SK-N-MC (cell line): ENCODE results near the gene PIM3.
"Not testable (repeated sequence)": the region's sequence is repeated elsewhere in the genome, so short reads cannot be mapped to it uniquely, and the experiment has no call there.

Experiments used
- DNase-seq: peaks from one replicate; pipeline ENCODE4 v3.0.0-alpha.2; 2011; ENCODE audit warnings: low read depth, low spot score
- H3K27ac ChIP-seq: fragments of 200-600 bp; sonication (generic); 2 replicates; pipeline ENCODE4 v1.5.1; 2016; ENCODE audit warnings: mixed run types
- H3K36me3 ChIP-seq: fragments of 200-600 bp; sonication (generic); 2 replicates; pipeline ENCODE4 v1.6.1; 2017; ENCODE audit warnings: antibody characterized with exemption, low read length, mixed read lengths; ENCODE audit not compliant: insufficient read depth
- H3K4me3 ChIP-seq: fragments of 200-600 bp; sonication (generic); 2 replicates; pipeline ENCODE4 v1.5.1; 2016
- H3K9ac ChIP-seq: fragments of 200-600 bp; sonication (generic); 2 replicates; pipeline ENCODE4 v1.8.0; 2017; ENCODE audit warnings: mixed run types, mixed read lengths; ENCODE audit not compliant: insufficient read length
- H3K9me3 ChIP-seq: fragments of 200-600 bp; sonication (generic); 2 replicates; pipeline ENCODE4 v1.6.1; 2017; ENCODE audit warnings: low read depth, mild to moderate bottlenecking, antibody characterized with exemption, low read length, moderate library complexity, mixed read lengths
- EZH2 ChIP-seq: fragments of 200-600 bp; sonication (generic); IDR thresholded peaks from one replicate; pipeline ENCODE4 v1.6.1; 2017; ENCODE audit warnings: antibody characterized with exemption
- FOXP2 ChIP-seq: optimal IDR thresholded peaks from 2 replicates; pipeline ENCODE3; 2011; ENCODE audit warnings: mild to moderate bottlenecking, moderate library complexity; ENCODE audit not compliant: insufficient read depth; ENCODE audit errors: extremely low read length, control extremely low read depth
- POLR2AphosphoS5 ChIP-seq: IDR thresholded peaks from 2 replicates; pipeline ENCODE4 v1.6.1; 2012; ENCODE audit warnings: mild to moderate bottlenecking, low read depth, low read length, borderline replicate concordance

The PIM3 gene

DNA sequence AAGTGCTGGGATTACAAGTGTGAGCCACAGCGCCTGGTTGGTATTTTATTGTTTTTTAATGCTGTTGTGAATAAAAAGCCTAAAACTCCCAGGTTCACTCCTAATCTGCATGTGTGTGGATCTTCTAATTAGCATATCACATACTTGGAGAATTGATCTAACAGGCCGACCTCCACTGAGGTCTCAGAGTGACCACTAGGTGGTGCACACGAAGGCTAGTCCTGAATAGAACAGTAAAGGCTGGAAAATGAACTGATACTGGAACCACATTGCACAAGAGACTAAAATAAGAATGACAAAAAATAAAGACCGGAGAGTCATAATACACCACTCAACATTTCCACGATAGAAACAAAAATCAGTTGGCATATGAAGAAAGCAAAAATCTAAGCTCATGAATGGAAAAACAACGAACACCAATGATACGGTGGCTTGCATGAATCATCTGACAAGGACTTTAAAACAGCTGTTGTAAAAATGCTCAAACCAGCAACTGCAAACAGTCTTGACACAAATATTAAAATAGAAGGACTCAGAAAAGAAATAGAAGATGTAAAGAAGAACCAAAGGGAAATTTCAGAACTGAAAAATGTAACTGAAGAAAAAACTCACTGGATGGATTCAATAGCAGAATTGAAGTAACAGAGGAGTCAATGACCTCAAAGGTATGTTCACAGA, 19.2 kb downstream of the PIM3 start:
- Histone ChIP-seq H3K9ac (no peak overlapping the region), H3K4me3 (no peak overlapping the region), H3K36me3 (no peaks in the 10 kb centered on the region), H3K9me3 (peaks cover 3% of the 10 kb centered on the region), H3K27ac (no peak overlapping the region)
- no peak for DNase-seq
- TF ChIP-seq EZH2 (no peak), FOXP2 (no peak), POLR2AphosphoS5 (no peak)

DNA sequence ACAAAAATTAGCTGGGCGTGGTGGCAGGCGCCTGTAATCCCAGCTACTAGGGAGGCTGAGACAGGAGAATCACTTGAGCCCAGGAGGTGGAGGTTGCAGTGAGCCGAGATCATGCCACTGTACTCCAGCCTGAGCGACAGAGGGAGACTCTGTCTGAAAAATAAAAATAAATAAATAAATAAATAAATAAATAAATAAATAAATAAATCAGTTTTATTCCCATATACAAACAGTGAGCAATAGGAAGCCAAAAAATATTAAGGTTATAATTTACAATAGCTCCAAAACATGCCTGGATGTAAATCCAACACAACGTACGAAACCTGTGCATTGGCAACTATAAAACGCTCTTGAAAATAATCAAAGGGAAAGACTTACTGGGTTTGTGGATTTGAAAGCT, 21.2 kb downstream of the PIM3 start:
- not testable (repeated sequence) for H3K27ac ChIP-seq, DNase-seq, H3K4me3 ChIP-seq, H3K9ac ChIP-seq, H3K36me3 ChIP-seq, H3K9me3 ChIP-seq

DNA sequence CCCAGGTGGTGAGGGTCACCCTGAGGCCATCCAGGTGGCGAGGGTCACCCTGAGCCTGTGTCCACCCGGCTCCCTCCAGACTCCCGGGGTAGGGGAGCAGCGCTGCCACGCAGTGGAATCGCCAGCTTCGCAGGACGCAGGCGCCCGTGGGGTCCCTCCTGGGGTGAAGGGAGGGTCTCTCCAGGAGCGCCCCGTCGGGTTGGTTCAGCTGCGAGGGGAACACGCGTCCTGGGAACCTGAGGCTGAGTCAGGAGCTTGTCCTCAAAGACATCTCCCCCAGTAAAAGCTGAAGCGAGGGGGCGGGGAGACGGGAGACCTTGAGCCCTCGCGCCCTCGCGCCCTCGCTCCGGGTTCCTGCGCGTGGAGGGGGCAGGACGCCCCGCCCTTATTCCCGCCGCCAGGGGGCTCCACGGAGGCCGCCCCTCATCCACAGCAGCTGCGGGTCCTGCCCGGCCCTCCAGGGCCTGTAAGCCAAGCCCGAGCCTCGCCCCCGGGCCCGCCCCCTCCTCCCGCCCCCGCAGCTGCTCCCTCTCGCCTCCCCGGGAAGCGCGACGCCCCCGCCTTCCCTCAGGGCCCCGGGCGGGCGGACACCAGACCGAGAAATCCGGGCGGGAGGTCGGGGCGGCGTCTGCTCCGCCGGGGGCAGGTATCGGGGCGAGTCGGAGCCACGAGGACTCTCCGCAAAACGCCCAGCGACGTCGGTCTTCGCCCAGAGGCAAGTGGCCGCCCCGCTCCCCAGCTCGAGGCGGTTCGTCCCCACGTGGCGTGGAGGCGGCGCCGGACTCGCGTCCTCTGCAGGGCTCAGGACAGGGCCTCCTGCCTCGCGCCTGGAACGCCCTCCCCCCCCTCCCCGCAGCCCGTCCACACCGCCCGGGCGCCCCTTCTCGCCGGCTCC, 22.8 kb downstream of the PIM3 start:
- H3K9me3 ChIP-seq = peaks cover 8% of the 10 kb centered on the region
- H3K9ac ChIP-seq = no peak overlapping the region
- H3K36me3 ChIP-seq = no peaks in the 10 kb centered on the region
- TF ChIP-seq FOXP2 (no peak), EZH2 (no peak), POLR2AphosphoS5 (no peak)
- H3K4me3 ChIP-seq = no peak overlapping the region
- no peak overlapping the region for H3K27ac ChIP-seq
- DNase-seq = no peak

DNA sequence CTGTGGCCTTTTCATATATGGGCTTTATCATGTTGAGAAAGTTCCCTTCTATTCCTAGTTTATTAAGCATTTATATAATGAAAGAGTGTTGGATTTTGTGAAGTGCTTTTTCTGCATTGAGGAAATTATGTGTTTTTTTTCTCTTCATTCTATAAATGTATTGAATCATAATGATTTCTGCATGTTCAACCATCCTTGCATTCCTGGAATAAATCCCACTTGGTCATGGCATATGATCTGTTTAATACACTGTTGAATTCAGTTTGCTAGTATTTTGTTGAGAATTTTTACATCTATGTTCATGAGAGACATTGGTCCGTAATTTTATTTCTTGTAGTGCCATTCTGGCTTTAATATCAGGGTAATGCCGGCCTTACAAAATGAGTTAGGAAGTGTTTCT, 25.8 kb downstream of the PIM3 start:
- Histone ChIP-seq H3K9ac (no peak overlapping the region), H3K9me3 (peaks cover 8% of the 10 kb centered on the region), H3K36me3 (no peaks in the 10 kb centered on the region), H3K4me3 (no peak overlapping the region), H3K27ac (no peak overlapping the region)
- TF ChIP-seq POLR2AphosphoS5 (no peak), FOXP2 (no peak), EZH2 (no peak)
- no peak for DNase-seq

DNA sequence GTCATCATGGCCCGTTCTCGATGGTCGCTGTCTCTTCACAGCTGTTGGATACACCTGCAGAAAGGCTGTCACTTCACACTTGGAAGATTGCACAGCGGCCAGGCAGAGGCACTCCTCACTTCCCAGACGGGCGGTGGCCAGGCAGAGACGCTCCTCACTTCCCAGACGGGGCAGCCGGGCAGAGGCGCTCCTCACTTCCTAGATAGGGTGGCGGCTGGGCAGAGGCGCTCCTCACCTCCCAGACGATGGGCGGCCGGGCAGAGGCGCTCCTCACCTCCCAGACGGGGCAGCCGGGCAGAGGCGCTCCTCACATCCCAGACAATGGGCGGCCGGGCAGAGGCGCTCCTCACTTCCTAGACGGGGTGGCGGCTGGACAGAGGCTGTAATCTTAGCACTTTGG, 29.3 kb downstream of the PIM3 start:
- not testable (repeated sequence) for H3K4me3 ChIP-seq, DNase-seq, H3K36me3 ChIP-seq, H3K27ac ChIP-seq, H3K9ac ChIP-seq
- peaks cover 12% of the 10 kb centered on the region for H3K9me3 ChIP-seq

DNA sequence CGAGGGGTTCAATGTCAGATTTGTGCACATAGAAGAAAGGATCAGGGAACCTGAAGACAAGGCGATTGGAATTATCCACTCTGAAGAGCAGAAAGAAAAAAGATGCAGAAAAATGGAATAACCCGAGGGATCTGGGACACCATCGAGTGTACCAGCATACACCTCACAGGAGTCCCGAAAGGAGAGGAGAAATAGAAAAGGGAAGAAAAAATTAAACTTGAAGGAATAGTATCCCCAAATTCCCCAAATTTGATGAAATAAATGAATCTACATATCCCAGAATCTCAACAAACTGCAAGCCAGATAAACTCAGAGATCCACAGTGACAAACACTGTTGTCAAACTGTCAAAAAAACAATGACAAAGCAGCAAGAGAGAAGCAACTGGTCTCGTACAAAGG, 30.6 kb downstream of the PIM3 start:
- Histone ChIP-seq H3K27ac (no peak overlapping the region), H3K9ac (no peak overlapping the region)

DNA sequence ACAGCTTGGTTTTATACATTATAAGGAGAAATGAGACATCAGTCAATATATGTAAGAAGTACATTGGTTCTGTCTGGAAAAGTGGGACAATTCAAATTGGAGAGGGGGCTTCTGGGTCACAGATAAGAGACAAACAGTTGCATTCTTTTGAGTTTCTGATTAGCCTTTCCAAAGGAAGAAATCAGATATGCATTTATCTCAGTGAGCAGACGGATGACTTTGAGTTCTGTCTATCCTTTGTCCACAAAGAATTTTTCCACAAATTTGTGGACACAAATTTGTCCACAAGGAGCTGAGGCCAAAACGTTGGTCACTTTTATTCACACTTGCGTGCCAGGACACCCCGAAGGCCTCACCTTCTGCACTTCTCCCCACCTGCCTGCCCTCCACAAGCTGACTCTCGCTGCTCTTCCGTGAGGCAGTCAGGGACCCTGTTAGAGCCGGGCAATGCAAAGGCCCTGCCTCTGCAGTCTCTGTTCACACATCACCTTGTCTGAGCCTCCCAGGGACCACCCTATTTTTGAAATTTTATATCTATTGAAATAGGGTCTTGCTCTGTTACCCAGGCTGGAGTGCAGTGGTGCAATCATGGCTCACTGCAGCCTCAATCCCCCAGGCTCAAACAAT, 31.4 kb downstream of the PIM3 start:
- no peaks in the 10 kb centered on the region for H3K36me3 ChIP-seq
- TF ChIP-seq POLR2AphosphoS5 (no peak), EZH2 (no peak), FOXP2 (no peak)
- H3K9me3 ChIP-seq = peaks cover 7% of the 10 kb centered on the region
- no peak overlapping the region for H3K9ac ChIP-seq
- no peak overlapping the region for H3K27ac ChIP-seq
- no peak overlapping the region for H3K4me3 ChIP-seq
- DNase-seq = no peak

More for the DNA sequence above, 30.6 kb downstream of the PIM3 start:
- H3K36me3 ChIP-seq = no peaks in the 10 kb centered on the region
- peaks cover 12% of the 10 kb centered on the region for H3K9me3 ChIP-seq
- H3K4me3 ChIP-seq = no peak overlapping the region
- TF ChIP-seq FOXP2 = no peak
- TF ChIP-seq POLR2AphosphoS5 = no peak
- no peak for TF ChIP-seq EZH2
- no peak for DNase-seq

DNA sequence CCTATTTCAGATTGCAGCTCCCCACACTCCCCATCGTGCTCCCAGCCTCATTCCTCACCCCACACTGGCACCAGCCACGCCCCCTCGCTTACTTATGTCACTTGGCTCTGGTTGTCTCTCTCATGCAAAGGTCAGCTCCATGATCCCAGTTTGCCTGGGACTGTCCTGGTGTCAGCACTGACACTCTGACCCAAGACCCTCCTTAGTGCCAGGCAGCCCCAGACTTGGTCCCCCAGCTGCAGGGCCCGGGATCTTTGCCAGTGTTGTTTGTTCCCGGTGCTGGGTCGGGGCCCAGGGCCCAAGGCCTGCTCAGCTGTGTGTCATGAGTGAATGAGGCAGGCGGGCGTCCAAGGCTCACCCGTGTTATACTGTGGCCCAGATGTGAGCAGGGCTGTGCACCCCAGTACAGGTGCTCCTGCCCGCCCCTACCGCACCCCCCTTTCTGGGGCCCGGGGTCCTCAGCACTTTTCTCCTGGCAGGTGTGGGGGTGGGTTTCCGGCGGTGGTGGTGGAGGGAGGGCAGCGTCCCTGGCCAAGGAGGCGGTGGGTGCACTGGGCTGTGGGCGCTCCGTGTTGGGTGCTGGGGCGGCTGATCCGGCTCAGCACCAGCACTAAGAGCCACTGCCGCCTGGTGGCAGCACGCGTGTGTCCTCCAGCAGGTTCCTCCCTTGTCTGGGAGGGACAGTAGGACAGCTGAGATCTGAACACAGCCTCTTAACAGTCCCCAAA, 32.5 kb downstream of the PIM3 start:
- Histone ChIP-seq H3K9ac (no peak overlapping the region), H3K9me3 (peaks cover 7% of the 10 kb centered on the region), H3K27ac (no peak overlapping the region), H3K36me3 (no peaks in the 10 kb centered on the region), H3K4me3 (no peak overlapping the region)
- TF ChIP-seq POLR2AphosphoS5 = no peak
- TF ChIP-seq FOXP2 = no peak
- no peak for TF ChIP-seq EZH2
- DNase-seq = no peak
